Camera-type eye (tissue), 1 donor: ENCODE measurements around the gene MXRA8. TPM values are rescaled to one million over a fixed set of nuclear protein-coding genes. Genes with fewer than 3 reads are reported as not detected.

Experiments
- total RNA-seq: library from RNA; depleted of rRNA; stranded (reverse); fragments of >200 nt; gene quantifications from one replicate; pipeline ENCODE4 v1.2.3, GENCODE V29; 2014

Gene MXRA8, protein sequence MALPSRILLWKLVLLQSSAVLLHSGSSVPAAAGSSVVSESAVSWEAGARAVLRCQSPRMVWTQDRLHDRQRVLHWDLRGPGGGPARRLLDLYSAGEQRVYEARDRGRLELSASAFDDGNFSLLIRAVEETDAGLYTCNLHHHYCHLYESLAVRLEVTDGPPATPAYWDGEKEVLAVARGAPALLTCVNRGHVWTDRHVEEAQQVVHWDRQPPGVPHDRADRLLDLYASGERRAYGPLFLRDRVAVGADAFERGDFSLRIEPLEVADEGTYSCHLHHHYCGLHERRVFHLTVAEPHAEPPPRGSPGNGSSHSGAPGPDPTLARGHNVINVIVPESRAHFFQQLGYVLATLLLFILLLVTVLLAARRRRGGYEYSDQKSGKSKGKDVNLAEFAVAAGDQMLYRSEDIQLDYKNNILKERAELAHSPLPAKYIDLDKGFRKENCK
- total RNA-seq: 127 TPM

GRCh38 chr1:1358433-1359271 is at the start of gene MXRA8:
Gene MXRA8 (minus strand): TSS chr1:1358555. CDS start chr1:1358504, 51 bp downstream.

DNA sequence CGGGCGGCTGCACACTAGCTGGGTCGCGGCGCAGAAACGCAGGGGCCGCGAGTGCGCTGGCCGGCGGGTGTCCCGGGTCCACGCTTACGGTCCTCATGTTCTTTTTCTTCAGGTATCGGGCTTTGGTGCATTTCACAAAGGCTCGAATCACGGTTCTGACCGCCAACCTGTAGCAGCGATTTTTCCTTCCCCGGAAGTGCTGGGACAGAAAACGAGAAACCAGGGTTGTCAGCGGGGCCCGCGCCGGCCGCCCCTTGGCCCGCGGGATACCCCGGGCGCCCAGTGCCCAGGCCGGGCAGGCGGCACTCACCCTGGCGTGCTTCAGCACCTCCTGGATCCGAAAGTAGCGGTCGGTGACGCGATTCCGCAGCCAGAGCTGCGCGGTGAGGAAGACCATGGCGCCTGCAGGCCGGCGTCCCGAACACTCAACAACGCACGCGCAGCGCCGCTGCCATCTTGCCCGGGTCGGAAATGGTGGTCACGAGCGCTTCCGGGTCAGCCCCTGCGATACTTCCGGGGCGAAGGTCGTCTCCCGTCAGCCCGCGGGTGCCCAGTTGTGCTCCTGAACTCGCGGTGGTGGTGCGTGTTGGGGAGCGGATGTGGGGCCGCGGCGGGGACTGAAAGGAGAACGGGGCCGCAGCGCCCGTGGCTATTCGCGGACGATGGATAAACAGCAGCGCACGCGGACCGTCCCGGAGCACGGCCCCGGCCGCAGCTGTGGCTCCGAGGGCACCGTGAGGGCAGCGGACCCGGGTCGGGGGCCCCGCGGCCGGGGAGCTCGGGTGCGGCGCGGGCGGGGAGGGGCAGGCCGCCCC is 48.7 kb upstream of the MXRA8 start, which contains the start of gene MRPL20:
Gene MRPL20 (minus strand): TSS at position 473 of the 815 bp plus-strand sequence. CDS start 76 bp downstream, at position 397.

DNA sequence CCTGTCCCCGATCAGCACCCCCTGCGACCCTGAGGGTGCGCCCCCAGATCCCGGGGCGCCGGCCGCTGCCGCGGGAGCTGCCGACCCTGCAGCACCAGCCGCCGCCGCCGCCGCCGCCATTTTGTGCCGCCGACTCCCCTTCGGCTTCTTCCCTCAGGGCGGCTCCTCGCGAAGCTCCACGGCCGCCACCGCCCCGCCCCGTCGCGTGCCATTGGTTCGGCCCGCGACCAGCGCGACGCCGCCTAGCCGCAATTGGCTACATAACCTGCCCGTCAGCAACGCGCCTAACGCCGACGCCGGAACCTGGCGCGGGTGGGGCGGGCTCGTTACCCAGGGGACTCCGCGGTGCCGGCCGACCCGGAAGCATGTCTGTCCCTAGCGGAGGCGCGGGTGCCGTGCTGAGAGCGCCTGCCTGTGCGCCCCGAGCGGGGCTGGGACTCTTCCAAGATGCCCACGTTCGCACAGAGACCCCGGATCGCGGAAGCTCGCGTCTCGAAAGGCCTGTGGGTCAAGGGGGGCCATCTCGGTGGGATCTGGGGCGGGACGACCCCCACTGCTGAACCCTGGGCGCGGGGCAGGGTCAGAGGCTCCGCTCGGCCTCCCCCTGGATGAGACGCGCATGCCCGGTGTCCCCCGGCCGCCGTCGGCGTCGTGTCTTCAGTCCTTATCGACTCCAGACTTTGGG is 41.0 kb upstream of the MXRA8 start, which contains the start of gene CCNL2:
Gene CCNL2 (minus strand): TSS at position 149 of the 685 bp plus-strand sequence. CDS start 29 bp downstream, at position 120.

DNA sequence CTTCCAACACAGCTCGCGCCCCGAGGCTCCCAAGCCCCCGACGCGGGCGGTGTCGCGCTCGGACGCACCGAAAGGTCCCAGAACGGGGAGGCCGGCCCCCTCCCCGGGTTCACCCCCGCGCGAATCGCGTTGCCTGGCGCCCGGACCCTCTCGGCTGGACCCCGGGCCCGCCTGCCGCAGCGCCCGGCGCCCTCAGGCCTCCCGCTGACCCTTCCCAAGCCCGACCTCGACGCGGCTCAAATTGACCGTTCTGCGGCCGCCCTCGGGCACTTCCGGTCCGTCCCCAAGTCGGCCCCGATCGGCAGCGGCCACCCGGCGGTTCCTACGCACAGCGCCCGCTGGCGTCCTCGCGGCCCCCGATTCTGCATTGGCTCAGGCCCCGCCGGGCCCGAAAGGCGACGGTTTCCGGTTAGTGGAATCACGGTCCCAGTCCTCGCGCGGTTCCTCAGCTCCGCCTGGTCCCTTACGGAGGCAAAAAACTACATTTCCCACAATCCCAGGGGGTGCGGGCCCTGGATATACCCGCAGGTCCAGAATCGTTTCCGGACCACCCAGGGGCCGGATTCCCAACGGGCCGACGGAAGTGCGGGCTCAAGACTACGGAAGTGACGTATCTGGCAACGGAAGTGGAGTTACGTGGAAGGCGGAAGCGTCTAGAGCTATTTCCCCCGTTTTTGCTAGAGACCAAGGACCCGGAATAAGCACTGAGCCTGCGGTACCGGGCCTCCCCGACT is 16.7 kb upstream of the MXRA8 start, which contains the start of gene AURKAIP1:
Gene AURKAIP1 (minus strand): TSS at position 279 of the 734 bp plus-strand sequence. CDS start 451 bp downstream, outside the sequence.

DNA sequence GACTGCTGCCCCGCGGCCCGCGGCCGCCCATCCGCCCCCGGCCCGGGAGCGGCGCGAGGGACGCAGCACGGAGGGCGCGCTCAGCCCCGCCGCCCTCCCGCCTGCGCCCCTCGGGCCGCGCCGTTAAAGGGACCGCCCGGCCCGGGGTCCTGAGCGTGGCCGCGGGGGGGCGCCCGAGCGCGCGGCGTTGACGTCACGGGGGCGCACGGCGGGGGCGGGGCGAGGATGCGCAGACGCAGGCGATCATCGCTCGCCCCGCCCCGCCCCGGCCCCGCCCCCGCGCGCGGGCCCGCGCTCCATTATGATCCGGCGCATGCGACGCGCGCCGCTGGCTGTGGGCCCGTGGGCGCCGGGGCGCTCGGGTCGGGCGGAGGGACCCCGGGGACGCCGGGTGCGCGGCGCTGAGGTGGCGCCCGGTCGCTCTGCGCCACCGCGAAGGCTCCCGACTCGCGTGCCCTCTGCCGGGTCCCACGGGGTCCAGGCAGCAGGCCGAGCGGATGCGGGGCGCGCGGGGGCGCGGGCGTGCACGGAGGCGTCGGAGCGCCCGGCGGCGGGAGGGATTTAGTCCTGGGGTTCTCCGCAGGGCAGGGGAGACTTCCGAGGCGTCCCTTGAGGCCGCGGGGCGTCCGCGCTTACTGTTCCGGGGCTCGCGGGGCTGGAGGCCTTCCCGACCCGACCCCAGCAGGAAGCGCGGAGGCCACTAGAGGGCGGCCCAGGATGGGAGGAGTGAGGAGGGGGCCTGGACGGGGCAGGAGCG is 8.9 kb downstream of the MXRA8 start, which contains the start of gene DVL1:
Gene DVL1 (minus strand): TSS at position 163 of the 757 bp plus-strand sequence. CDS start 353 bp downstream, outside the sequence.

GRCh38 chr1:1331068-1331965 is 27.0 kb downstream of the MXRA8 start, which contains the start of gene TAS1R3:
Gene TAS1R3 (plus strand): TSS chr1:1331280. CDS start chr1:1331346, 66 bp downstream.

DNA sequence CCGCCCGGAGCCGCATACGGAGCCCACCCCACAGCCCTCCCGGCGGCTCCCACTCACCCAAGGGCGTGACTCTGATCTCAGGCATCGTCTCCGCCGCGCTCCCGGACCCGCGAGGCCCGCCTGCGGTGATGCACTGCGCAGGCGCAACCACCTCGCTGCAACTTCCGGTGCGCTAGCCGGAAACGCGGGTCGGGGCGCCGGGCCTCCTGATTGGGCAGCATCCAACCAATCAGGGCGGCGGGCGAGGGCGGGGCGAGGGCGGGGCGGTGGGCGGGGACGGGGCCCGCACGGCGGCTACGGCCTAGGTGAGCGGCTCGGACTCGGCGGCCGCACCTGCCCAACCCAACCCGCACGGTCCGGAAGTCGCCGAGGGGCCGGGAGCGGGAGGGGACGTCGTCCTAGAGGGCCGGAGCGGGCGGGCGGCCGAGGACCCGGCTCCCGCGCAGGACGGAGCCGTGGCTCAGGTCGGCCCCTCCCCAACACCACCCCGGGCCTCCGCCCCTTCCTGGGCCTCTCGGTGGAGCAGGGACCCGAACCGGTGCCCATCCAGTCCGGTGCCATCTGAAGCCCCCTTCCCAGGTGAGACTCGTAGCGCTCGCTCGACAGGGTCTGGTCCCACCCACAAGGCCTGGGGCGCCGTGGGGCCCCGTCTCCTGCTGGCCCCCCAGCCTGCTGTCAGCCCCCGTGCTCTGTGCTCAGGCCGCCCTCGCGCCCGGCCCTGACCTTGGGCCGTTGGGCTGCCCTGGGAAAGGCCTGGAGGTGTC is 33.6 kb downstream of the MXRA8 start, which contains the start of the genes CPTP and INTS11:
Gene CPTP (plus strand): TSS at position 279 of the 764 bp plus-strand sequence. CDS start 2,109 bp downstream, outside the sequence.
Gene INTS11 (minus strand): TSS at position 137 of the 764 bp plus-strand sequence. CDS start 52 bp downstream, at position 85.

GRCh38 chr1:1307923-1308755 is 50.2 kb downstream of the MXRA8 start, which contains the start of the genes ACAP3 and PUSL1:
Gene ACAP3 (minus strand): TSS chr1:1307930. CDS start chr1:1307815, 115 bp downstream.
Gene PUSL1 (plus strand): TSS chr1:1308597. CDS start chr1:1308644, 47 bp downstream.

Other genes with a start within 250 kb of the MXRA8 start
- 16.2 TPM for gene C1orf159, start 242.5 kb downstream of the MXRA8 start, total RNA-seq
- not detected for gene TTLL10, start 184.7 kb downstream of the MXRA8 start, total RNA-seq
- gene TNFRSF18, start 152.0 kb downstream of the MXRA8 start, total RNA-seq: not detected
- 0.22 TPM for gene TNFRSF4, start 144.4 kb downstream of the MXRA8 start, total RNA-seq
- 74.0 TPM for gene SDF4, start 126.6 kb downstream of the MXRA8 start, total RNA-seq
- gene B3GALT6, start 126.3 kb downstream of the MXRA8 start, total RNA-seq: 18.1 TPM
- gene C1QTNF12, start 111.8 kb downstream of the MXRA8 start, total RNA-seq: 2.5 TPM
- 46.0 TPM for gene UBE2J2, start 84.7 kb downstream of the MXRA8 start, total RNA-seq
- 7.1 TPM for gene SCNN1D, start 78.1 kb downstream of the MXRA8 start, total RNA-seq
- gene ACAP3, start 50.6 kb downstream of the MXRA8 start, total RNA-seq: 136 TPM
- 17.1 TPM for gene PUSL1, start 50.0 kb downstream of the MXRA8 start, total RNA-seq
- 90.8 TPM for gene INTS11, start 33.9 kb downstream of the MXRA8 start, total RNA-seq
- gene CPTP, start 33.8 kb downstream of the MXRA8 start, total RNA-seq: 18.3 TPM
- 0.77 TPM for gene TAS1R3, start 27.3 kb downstream of the MXRA8 start, total RNA-seq
- gene DVL1, start 9.1 kb downstream of the MXRA8 start, total RNA-seq: 57.0 TPM
- gene AURKAIP1, start 16.7 kb upstream of the MXRA8 start, total RNA-seq: 47.2 TPM
- gene CCNL2, start 40.8 kb upstream of the MXRA8 start, total RNA-seq: 314 TPM
- 74.5 TPM for gene MRPL20, start 48.7 kb upstream of the MXRA8 start, total RNA-seq
- 8.1 TPM for gene ANKRD65, start 62.7 kb upstream of the MXRA8 start, total RNA-seq
- 19.8 TPM for gene VWA1, start 77.1 kb upstream of the MXRA8 start, total RNA-seq
- 0.05 TPM for gene ATAD3C, start 91.1 kb upstream of the MXRA8 start, total RNA-seq
- 20.4 TPM for gene ATAD3B, start 113.2 kb upstream of the MXRA8 start, total RNA-seq
- gene ATAD3A, start 153.6 kb upstream of the MXRA8 start, total RNA-seq: 12.8 TPM
- 12.0 TPM for gene TMEM240, start 182.1 kb upstream of the MXRA8 start, total RNA-seq
- 58.5 TPM for gene SSU72, start 216.3 kb upstream of the MXRA8 start, total RNA-seq
- 1.9 TPM for gene FNDC10, start 241.6 kb upstream of the MXRA8 start, total RNA-seq